D721Med (cell line): ENCODE measurements around the gene DYRK1A.

ENCODE experiments used
- DNase-seq: peaks from one replicate; pipeline ENCODE4 v3.0.0; 2011; ENCODE audit warnings: low spot score; ENCODE audit not compliant: insufficient read length
- FAIRE-seq: peaks from 2 replicates; lab custom pipeline; 2011; peaks lifted over from hg19 to GRCh38; lab: Jason Lieb, UNC
- CTCF ChIP-seq: IDR thresholded peaks from 2 replicates; pipeline ENCODE4 v1.5.1; 2012; ENCODE audit warnings: mild to moderate bottlenecking, control low read depth; ENCODE audit not compliant: insufficient read depth; ENCODE audit errors: missing control alignments

DYRK1A gene

DNA sequence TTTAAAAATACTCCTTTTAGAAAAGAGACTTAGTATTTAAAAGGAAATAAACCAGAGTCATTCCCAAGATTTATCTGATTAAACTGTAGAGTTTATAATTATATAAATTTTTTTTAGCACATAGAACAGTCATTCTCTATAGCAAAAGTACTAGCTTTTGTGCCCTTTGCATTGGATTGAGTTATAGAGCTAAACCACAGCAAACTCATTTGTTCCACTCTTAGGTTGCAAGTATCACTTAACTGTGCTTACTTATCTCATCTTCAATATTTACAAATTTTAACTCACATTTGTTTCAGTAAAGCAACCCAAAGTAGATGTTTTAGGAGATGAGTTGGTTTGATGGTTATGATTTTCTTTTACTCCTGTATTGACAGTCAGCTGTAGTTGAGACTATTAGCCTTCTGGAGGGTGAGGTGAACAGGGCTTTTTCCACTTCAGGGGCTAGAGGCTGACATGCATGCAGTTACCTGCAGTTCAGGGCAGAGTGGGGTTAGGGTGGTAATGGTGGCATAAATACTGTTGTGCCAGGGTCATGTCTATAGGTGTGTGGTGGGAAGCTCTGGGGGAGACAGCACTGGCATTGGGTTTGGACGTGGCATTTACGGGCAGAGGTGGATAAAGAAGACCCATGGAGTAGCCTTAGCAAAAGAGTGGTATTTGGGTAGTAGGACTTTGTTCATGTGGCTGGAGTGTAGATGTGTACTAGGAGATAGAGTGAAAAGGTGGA, 42.1 kb downstream of the DYRK1A start:
- no peak for DNase-seq
- no peak for FAIRE-seq
- no peak for TF ChIP-seq CTCF

GRCh38 chr21:37410639-37411038, 44.1 kb downstream of the DYRK1A start:
- no peak for FAIRE-seq
- no peak for DNase-seq
- no peak for TF ChIP-seq CTCF

DNA sequence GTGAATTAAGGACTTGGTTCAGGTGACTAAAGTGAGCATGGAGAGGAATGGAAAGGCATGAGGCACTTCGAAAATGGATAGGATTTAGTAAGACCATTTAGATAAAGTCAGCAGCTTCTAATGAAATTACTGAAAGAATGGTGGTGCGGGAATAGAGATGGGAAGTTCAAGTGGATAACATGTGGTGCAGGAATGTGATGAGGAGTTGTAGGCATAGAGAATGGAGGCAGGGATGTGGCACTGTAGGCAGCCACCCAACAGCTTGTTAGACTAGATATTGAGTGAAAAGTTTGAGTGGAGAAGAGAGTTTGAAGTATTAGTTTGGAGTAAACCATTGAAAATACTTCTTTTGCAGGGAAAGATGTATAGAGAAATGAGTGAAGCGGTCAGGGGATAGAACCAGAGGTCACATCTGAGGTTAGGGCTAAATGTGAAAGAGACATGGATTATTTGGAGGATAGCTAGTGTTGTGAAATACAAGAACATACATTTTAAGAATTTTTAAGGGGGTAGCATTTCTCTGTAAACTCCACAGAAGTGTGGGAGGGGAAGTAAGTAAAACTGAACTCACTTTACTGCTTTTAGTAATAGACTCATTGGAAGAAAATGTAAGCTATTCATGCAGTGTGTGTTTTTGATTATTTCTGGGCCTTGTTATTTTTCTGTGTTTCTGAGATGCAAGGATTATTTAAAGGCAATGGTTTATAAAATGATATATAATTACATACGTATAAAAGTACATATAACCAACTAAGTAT, 46.2 kb downstream of the DYRK1A start:
- DNase-seq (no peak), FAIRE-seq (no peak)
- TF ChIP-seq CTCF = no peak

GRCh38 chr21:37413553-37414291, 47.1 kb downstream of the DYRK1A start:
- FAIRE-seq = no peak
- no peak for DNase-seq
- TF ChIP-seq CTCF = no peak

GRCh38 chr21:37414292-37415253, 48.0 kb downstream of the DYRK1A start:
- no peak for FAIRE-seq
- no peak for TF ChIP-seq CTCF
- DNase-seq = no peak

DNA sequence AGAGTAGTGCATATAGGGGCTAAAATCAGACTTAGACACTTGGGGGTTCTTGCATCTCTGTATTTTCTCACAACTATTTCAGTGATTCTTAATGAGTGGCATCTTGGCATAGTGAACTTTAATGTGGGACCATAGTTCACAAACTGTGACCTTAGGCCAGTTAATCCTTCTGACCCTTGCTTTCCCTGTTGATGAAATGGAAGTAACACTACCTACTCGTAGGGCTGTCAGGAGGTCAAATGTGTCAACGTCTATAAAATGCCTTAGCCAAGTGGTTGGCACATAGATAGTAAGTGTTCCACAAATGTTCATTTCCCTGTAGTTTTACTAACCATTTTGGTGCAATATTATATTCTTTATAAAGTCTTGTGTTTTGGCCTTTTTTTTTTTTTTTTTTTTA, 49.4 kb downstream of the DYRK1A start:
- TF ChIP-seq CTCF = no peak
- FAIRE-seq (peak; percentile 44), DNase-seq (no peak)
